ENCODE results near the gene TLE7. TPM values are rescaled to one million over a fixed set of nuclear protein-coding genes. Genes with fewer than 3 reads are reported as not detected.
A peak's percentile ranks its signal among the peaks of the same experiment; 100 is the strongest.

The TLE7 gene
- polyA plus RNA-seq, 1 of the 3 experiments (the other 2 are of a cell fraction), result not detected

GRCh38 chr16:71443714-71444113 is 1.9 kb upstream of the TLE7 start (continued):
- TF ChIP-seq, protein P1, sequence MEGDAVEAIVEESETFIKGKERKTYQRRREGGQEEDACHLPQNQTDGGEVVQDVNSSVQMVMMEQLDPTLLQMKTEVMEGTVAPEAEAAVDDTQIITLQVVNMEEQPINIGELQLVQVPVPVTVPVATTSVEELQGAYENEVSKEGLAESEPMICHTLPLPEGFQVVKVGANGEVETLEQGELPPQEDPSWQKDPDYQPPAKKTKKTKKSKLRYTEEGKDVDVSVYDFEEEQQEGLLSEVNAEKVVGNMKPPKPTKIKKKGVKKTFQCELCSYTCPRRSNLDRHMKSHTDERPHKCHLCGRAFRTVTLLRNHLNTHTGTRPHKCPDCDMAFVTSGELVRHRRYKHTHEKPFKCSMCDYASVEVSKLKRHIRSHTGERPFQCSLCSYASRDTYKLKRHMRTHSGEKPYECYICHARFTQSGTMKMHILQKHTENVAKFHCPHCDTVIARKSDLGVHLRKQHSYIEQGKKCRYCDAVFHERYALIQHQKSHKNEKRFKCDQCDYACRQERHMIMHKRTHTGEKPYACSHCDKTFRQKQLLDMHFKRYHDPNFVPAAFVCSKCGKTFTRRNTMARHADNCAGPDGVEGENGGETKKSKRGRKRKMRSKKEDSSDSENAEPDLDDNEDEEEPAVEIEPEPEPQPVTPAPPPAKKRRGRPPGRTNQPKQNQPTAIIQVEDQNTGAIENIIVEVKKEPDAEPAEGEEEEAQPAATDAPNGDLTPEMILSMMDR (IDR thresholded peaks at IDR 0.05), result no peak
- TF ChIP-seq SIN3A (IDR thresholded peaks at IDR 0.05; ENCODE audit: borderline replicate concordance, low read depth, low read length), result no peak

DNA sequence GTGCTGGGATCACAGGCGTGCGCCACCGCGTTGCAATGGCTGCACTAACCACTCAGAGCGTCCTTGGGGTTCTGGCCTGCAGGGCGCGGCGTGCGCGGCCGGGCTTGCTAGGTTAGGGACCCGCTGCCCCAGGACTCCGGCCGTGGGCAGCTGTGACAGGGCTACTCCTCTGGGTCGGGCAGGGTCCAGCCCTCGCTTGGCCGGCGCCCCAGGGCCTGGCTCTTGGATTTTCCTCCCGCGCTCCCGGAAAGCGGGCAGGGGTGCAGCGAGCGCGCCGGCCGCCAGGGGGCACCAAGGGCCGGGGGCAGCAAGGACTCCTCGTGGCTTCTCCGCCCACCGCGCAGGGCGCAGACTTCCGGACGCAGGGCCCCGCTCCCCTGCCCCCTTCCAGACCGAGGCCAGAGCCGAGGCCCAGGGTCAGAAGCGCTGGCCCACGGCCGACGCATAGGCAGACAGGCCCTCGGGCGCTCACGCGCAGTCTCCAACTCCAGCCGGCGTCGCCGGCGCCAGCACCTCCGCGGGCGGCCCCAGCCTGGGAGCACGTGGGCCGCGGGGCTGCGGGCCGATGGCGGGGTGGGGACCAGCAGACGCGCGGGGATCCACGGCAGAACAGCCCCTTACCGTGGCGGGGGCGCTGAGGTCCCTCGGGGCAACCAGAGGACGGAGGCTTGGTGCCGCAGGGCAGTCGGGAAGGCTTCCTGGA is 355 bp downstream of the TLE7 start:
- ChIA-PET CTCF (no interaction called here), POLR2A (no interaction called here)
- Histone ChIP-seq H3K9ac (no peak overlapping the region), H3K4me3 (ENCODE audit: low read depth in 2 of 2, low read length in 1 of 2) (no peak overlapping the region), H3K79me2 (ENCODE audit: insufficient read depth) (no peaks in the 10 kb centered on the region), H3K4me1 (ENCODE audit: control insufficient read depth in 1 of 2, insufficient read depth in 2 of 2, low read depth in 1 of 2, low read length in 1 of 2) (no peaks in the 10 kb centered on the region), H3F3A (replicated peaks; ENCODE audit: insufficient read depth) (peaks cover 3% of the 10 kb centered on the region), H3K9me3 (0 out of 2 replicates have a peak, but pooled peaks cover 3% of the 10 kb centered on the region), H3K27me3 (ENCODE audit: insufficient read depth) (peaks cover 8% of the 10 kb centered on the region; the same call in 1 of the 2 replicates), H3K9me2 (no peaks in the 10 kb centered on the region), H2AFZ (ENCODE audit: low read depth) (no peak overlapping the region), H4K20me1 (ENCODE audit: insufficient read depth) (no peaks in the 10 kb centered on the region), H3K4me2 (no peak overlapping the region), H3K27ac (ENCODE audit: low read depth in 2 of 2, low read length in 1 of 2) (no peak overlapping the region), H3K36me3 (replicated peaks in 1 of 2; ENCODE audit: control insufficient read depth in 1 of 2, insufficient read depth in 2 of 2, low read length in 1 of 2) (no peaks in the 10 kb centered on the region)
- WGBS (ENCODE audit: low lambda C conversion rate), result 57% methylated on average over 8 of the region's 71 CpGs
- TF ChIP-seq FOXJ3 (CRISPR knock-in tag; IDR thresholded peaks at IDR 0.05) (no peak), TAF1 (IDR thresholded peaks at IDR 0.05; ENCODE audit: borderline replicate concordance, low read depth, low read length) (no peak), ELF1 (IDR thresholded peaks at IDR 0.05) (no peak), POLR2AphosphoS5 (IDR thresholded peaks at IDR 0.05; ENCODE audit: low read depth, low read length) (no peak)
- TF ChIP-seq, protein P1 (IDR thresholded peaks at IDR 0.05), result peak; percentile 20
- DNase-seq, result peak; percentile 54

GRCh38 chr16:71440669-71441347 is 1.0 kb downstream of the TLE7 start:
- H3K9me2 ChIP-seq, result no peaks in the 10 kb centered on the region
- 56% methylated on average over 22 of the region's 25 CpGs for WGBS (ENCODE audit: low lambda C conversion rate)
- no peaks in the 10 kb centered on the region for H3K36me3 ChIP-seq (replicated peaks in 1 of 2; ENCODE audit: control insufficient read depth in 1 of 2, insufficient read depth in 2 of 2, low read length in 1 of 2)
- TF ChIP-seq, protein P1 (IDR thresholded peaks at IDR 0.05), result peak; percentile 25; the same call in 1 of the 2 replicates
- no peak for TF ChIP-seq RFX5 (IDR thresholded peaks at IDR 0.05; ENCODE audit: low read length)
- no peak for TF ChIP-seq FOXM1 (IDR thresholded peaks at IDR 0.05; ENCODE audit: low read depth)
- no peak overlapping the region for H3K4me2 ChIP-seq
- H2AFZ ChIP-seq (ENCODE audit: low read depth), result no peak overlapping the region
- H3K9ac ChIP-seq, result no peak overlapping the region
- no peaks in the 10 kb centered on the region for H4K20me1 ChIP-seq (ENCODE audit: insufficient read depth)
- ChIA-PET POLR2A (no interaction called here), CTCF (interaction anchor here (4.7 kb wide), 1 partner anchor 28 kb away, joined by 22 read pairs; no protein-coding TSS in a partner anchor)
- peak; percentile 57 for DNase-seq
- 0 out of 2 replicates have a peak, but pooled peaks cover 3% of the 10 kb centered on the region for H3K9me3 ChIP-seq
- H3K79me2 ChIP-seq (ENCODE audit: insufficient read depth), result no peaks in the 10 kb centered on the region
- peaks cover 8% of the 10 kb centered on the region; the same call in 1 of the 2 replicates for H3K27me3 ChIP-seq (ENCODE audit: insufficient read depth)
- peaks cover 3% of the 10 kb centered on the region for H3F3A ChIP-seq (replicated peaks; ENCODE audit: insufficient read depth)
- no peak overlapping the region for H3K4me3 ChIP-seq (ENCODE audit: low read depth in 2 of 2, low read length in 1 of 2)
- H3K27ac ChIP-seq (ENCODE audit: low read depth in 2 of 2, low read length in 1 of 2), result no peak overlapping the region
- H3K4me1 ChIP-seq (ENCODE audit: control insufficient read depth in 1 of 2, insufficient read depth in 2 of 2, low read depth in 1 of 2, low read length in 1 of 2), result no peaks in the 10 kb centered on the region

All from SK-N-SH (cell line).